Activated naive CD4-positive, alpha-beta T cell treated with anti-CD3 and anti-CD28 coated beads, Interleukin-2, amount 50 U/mL, for 16 hours (primary cell): ENCODE data around the gene DLG2.

Source experiments
- DNase-seq: peaks from one replicate; pipeline ENCODE4 v3.0.0-alpha.2; 2020

DLG2 gene

GRCh38 chr11:84719935-84720577 lies 907.1 kb downstream of the DLG2 start:
- DNase-seq, result no peak

GRCh38 chr11:84714316-84714780 lies 912.8 kb downstream of the DLG2 start:
- peak; percentile 35 for DNase-seq

- DNase-seq, result no peak
Measured at GRCh38 chr11:84691830-84692229, 935.3 kb downstream of the DLG2 start.

- no peak for DNase-seq
Measured at GRCh38 chr11:84687433-84687832, 939.7 kb downstream of the DLG2 start.

GRCh38 chr11:84686716-84687115 lies 940.4 kb downstream of the DLG2 start:
- no peak for DNase-seq

- DNase-seq, result no peak
Measured at GRCh38 chr11:84685976-84686375, 941.2 kb downstream of the DLG2 start.

GRCh38 chr11:84685149-84685548 lies 942.0 kb downstream of the DLG2 start:
- no peak for DNase-seq

- no peak for DNase-seq
Measured at GRCh38 chr11:84681456-84681855, 945.7 kb downstream of the DLG2 start.

- DNase-seq, result no peak
Measured at GRCh38 chr11:84675396-84676025, 951.6 kb downstream of the DLG2 start.

- no peak for DNase-seq
Measured at GRCh38 chr11:84673753-84674152, 953.4 kb downstream of the DLG2 start.

- DNase-seq, result no peak
Measured at GRCh38 chr11:84671325-84671999, 955.7 kb downstream of the DLG2 start.

- no peak for DNase-seq
Measured at GRCh38 chr11:84663731-84664130, 963.4 kb downstream of the DLG2 start.

GRCh38 chr11:84660257-84660977 lies 966.7 kb downstream of the DLG2 start:
- no peak for DNase-seq

- no peak for DNase-seq
Measured at GRCh38 chr11:84655712-84656111, 971.4 kb downstream of the DLG2 start.

- no peak for DNase-seq
Measured at GRCh38 chr11:84648471-84648870, 978.7 kb downstream of the DLG2 start.

- DNase-seq, result no peak
Measured at GRCh38 chr11:84645988-84646694, 981.0 kb downstream of the DLG2 start.

GRCh38 chr11:84642500-84642899 lies 984.6 kb downstream of the DLG2 start:
- no peak for DNase-seq

GRCh38 chr11:84634309-84634708 lies 992.8 kb downstream of the DLG2 start:
- DNase-seq, result no peak

GRCh38 chr11:84628871-84629620 lies 998.1 kb downstream of the DLG2 start:
- DNase-seq, result no peak

- DNase-seq, result no peak
Measured at GRCh38 chr11:84626256-84626655, 1000.9 kb downstream of the DLG2 start.

- no peak for DNase-seq
Measured at GRCh38 chr11:84612645-84613044, 1014.5 kb downstream of the DLG2 start.

GRCh38 chr11:84608837-84609196 lies 1018.3 kb downstream of the DLG2 start:
- no peak for DNase-seq
